Lung (tissue), 12 donors: ENCODE results near the gene DNAJB11. TPM values are rescaled to one million over a fixed set of nuclear protein-coding genes. Genes with fewer than 3 reads are reported as not detected.
"Not testable (repeated sequence)": the region's sequence is repeated elsewhere in the genome, so short reads cannot be mapped to it uniquely, and the experiment has no call there.

Experiments used
- ATAC-seq: fragments of 200-7000 bp; cut with Tn5 transposase; one replicate; pipeline ENCODE4 v1.9.1; 2020; ENCODE audit warnings: moderate number of reproducible peaks; ENCODE audit not compliant: insufficient read depth, low FRiP score
- DNase-seq, 3 donors: peaks; one replicate each; pipeline ENCODE4 v3.0.0-alpha.2; 2013 to 2017
- H3K27ac ChIP-seq, 2 donors: one replicate each; pipeline ENCODE4 v1.5.1; 2013; ENCODE audit warnings: mild to moderate bottlenecking in 2 of 2, moderate library complexity in 2 of 2, control low read depth in 1 of 2, inconsistent platforms in 1 of 2, low read depth in 1 of 2, low read length in 1 of 2
- H3K27me3 ChIP-seq, 3 donors: one replicate each; pipeline ENCODE4 v1.5.1; 2013; ENCODE audit warnings: low read length in 2 of 3; ENCODE audit not compliant: control insufficient read depth in 3 of 3, insufficient read depth in 3 of 3
- H3K36me3 ChIP-seq, 4 donors: one replicate each; pipeline ENCODE4 v1.5.1; 2013; ENCODE audit warnings: low read length in 4 of 4, mild to moderate bottlenecking in 1 of 4, moderate library complexity in 1 of 4; ENCODE audit not compliant: control insufficient read depth in 4 of 4, insufficient read depth in 4 of 4
- H3K4me1 ChIP-seq, 5 donors: one replicate each; pipeline ENCODE4 v1.5.1; 2013; ENCODE audit warnings: low read length in 5 of 5, mild to moderate bottlenecking in 2 of 5, moderate library complexity in 1 of 5; ENCODE audit not compliant: control insufficient read depth in 5 of 5, insufficient read depth in 5 of 5
- H3K4me3 ChIP-seq: one replicate; pipeline ENCODE4 v1.5.1; 2013; ENCODE audit warnings: mild to moderate bottlenecking, control low read depth, moderate library complexity
- H3K9ac ChIP-seq, 2 donors: one replicate each; pipeline ENCODE4 v1.5.1; 2013; ENCODE audit warnings: low read length in 2 of 2, control low read depth in 1 of 2; ENCODE audit not compliant: insufficient read depth in 1 of 2
- H3K9me3 ChIP-seq, 4 donors: one replicate each; pipeline ENCODE4 v1.5.1; 2013; ENCODE audit warnings: low read length in 3 of 4, mild to moderate bottlenecking in 1 of 4, moderate library complexity in 1 of 4; ENCODE audit not compliant: control insufficient read depth in 4 of 4, insufficient read depth in 3 of 4
- WGBS, 2 donors: extraction: QIAGEN DNeasy Blood & Tissue Kit; methylation state at CpG; one replicate each; pipeline ENCODE4 v1.1.7; 2013; 5-methylcytosine and 5-hydroxymethylcytosine counted together
- polyA plus RNA-seq, 2 donors: library from polyadenylated mRNA; stranded (reverse); fragments of 200-250 nt; gene quantifications; one replicate each; pipeline ENCODE4 v1.2.1, GENCODE V29; 2013
- total RNA-seq, 2 donors: library from RNA; depleted of rRNA in 1 of 2; stranded (reverse); fragments of >200 nt in 1 of 2; gene quantifications; one replicate each; pipeline ENCODE4 v1.2.1, GENCODE V29; 2014 to 2021
- TF ChIP-seq, protein P1 (sequence below): IDR thresholded peaks from 2 replicates; pipeline ENCODE4 v1.5.1; 2012; ENCODE audit warnings: mild to moderate bottlenecking; ENCODE audit errors: control extremely low read depth, extremely low read depth
- donor health status: control.
- donor health status: control.
- donor health status: Bipolar disorder and iron deficiency.
- donor health status: healthy.
- donor health status: DM: yes; HTN: yes; CAD: no.

The DNAJB11 gene
- total and polyA plus RNA-seq, 4 donors = 46.1 to 109 (median 53.0) TPM

DNA sequence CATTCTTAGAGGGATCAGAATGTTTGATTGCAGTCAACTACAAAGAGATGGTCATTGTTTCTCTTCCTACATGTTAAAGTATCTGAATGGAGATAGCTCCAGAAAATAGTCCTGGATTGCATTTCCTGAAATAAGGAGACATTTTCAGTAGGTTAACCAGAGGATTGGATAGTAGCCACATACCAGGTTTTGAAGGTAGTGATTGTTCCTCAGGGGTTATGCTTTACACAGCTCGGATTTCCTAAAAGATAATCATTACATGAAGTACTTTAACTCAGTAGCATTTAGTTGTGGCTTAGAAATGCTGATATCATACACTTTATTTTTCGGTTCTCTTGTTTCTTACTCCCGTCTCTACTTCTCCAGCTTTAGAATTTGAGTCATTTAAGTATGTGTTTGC lies 10.3 kb downstream of the DNAJB11 start:
- no peaks in the 10 kb centered on the region for H3K4me1 ChIP-seq
- TF ChIP-seq, protein P1, sequence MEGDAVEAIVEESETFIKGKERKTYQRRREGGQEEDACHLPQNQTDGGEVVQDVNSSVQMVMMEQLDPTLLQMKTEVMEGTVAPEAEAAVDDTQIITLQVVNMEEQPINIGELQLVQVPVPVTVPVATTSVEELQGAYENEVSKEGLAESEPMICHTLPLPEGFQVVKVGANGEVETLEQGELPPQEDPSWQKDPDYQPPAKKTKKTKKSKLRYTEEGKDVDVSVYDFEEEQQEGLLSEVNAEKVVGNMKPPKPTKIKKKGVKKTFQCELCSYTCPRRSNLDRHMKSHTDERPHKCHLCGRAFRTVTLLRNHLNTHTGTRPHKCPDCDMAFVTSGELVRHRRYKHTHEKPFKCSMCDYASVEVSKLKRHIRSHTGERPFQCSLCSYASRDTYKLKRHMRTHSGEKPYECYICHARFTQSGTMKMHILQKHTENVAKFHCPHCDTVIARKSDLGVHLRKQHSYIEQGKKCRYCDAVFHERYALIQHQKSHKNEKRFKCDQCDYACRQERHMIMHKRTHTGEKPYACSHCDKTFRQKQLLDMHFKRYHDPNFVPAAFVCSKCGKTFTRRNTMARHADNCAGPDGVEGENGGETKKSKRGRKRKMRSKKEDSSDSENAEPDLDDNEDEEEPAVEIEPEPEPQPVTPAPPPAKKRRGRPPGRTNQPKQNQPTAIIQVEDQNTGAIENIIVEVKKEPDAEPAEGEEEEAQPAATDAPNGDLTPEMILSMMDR = no peak
- no peaks in the 10 kb centered on the region for H3K27me3 ChIP-seq
- H3K36me3 ChIP-seq = peaks cover 17 to 59% (median 34%) of the 10 kb centered on the region in 4 donors
- H3K27ac ChIP-seq = no peak overlapping the region
- H3K9ac ChIP-seq = no peak overlapping the region
- H3K9me3 ChIP-seq = no peaks in the 10 kb centered on the region
- ATAC-seq (no peak), DNase-seq (no peak)
- WGBS, 2 donors = 96 to 97% methylated on average over 3 of the region's 3 CpGs
- no peak overlapping the region for H3K4me3 ChIP-seq

DNA sequence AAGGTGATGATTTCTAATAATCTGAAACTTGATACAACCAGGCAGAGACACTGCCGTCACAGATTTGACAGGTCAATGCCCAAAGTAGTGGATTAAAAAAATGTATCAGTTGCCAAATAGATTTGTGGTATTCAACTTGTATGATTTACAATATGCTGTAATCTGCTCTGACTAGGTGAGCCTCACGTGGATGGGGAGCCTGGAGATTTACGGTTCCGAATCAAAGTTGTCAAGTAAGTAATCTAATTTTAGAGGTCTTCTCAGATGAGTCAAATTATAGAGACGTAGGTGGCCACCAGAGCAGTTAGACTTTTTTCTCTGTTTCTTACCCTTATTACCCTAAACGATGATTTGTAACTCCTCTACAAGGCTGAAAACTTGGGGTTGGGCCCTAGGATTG lies 12.0 kb downstream of the DNAJB11 start:
- Histone ChIP-seq H3K4me3 (no peak overlapping the region), H3K9ac (no peak overlapping the region), H3K4me1 (no peaks in the 10 kb centered on the region), H3K27me3 (no peaks in the 10 kb centered on the region), H3K27ac (no peak overlapping the region), H3K9me3 (no peaks in the 10 kb centered on the region), H3K36me3 (peaks cover 7 to 52% (median 29%) of the 10 kb centered on the region in 4 donors)
- DNase-seq (no peak), ATAC-seq (no peak)
- TF ChIP-seq, protein P1 = no peak
- 98% methylated on average over 6 of the region's 6 CpGs for WGBS, 2 donors

DNA sequence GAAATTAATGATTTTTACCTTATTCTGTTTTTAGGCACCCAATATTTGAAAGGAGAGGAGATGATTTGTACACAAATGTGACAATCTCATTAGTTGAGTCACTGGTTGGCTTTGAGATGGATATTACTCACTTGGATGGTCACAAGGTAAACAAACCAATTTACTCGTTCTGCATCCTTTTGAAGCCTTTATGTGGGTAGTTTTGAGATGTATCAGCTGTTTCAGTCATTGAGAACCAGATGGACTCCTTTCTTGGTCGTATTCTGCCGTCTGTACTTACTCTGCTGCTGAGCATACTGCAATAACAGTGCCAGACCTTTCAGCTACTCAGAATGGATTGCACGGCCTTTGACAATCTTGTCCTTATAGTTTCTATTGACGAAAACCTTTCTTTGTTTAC lies 13.3 kb downstream of the DNAJB11 start:
- H3K4me1 ChIP-seq = no peaks in the 10 kb centered on the region

DNA sequence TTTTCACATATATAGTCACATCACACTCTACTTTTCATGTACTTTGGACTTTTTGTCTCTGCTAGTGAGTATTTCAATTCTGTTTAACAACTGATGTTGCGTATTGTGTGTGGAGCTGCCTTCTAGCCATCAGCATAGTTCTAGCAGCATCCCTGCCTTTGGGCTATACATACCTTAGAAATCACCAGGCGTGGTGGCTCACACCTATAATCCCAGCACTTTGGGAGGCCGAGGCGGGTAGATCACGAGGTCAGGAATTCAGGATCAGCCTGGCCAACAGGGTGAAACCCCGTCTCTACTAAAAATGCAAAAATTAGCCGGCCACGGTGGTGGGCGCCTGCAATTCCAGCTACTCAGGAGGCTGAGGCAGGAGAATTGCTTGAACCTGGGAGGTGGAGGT lies 15.7 kb downstream of the DNAJB11 start:
- H3K36me3 ChIP-seq = peaks cover 7 to 33% (median 25%) of the 10 kb centered on the region in 4 donors
- not testable (repeated sequence) for H3K27ac ChIP-seq, H3K4me3 ChIP-seq, H3K4me1 ChIP-seq, ATAC-seq, H3K9me3 ChIP-seq, DNase-seq, H3K27me3 ChIP-seq, H3K9ac ChIP-seq
- 85 to 95% methylated on average over 9 of the region's 9 CpGs for WGBS, 2 donors

More for the DNA sequence above, 13.3 kb downstream of the DNAJB11 start:
- TF ChIP-seq, protein P1 = no peak
- no peak for ATAC-seq
- no peak overlapping the region for H3K4me3 ChIP-seq
- no peak for DNase-seq
- H3K36me3 ChIP-seq = peaks cover 7 to 52% (median 28%) of the 10 kb centered on the region in 4 donors
- no peak overlapping the region for H3K27ac ChIP-seq
- H3K27me3 ChIP-seq = no peaks in the 10 kb centered on the region
- 78 to 81% methylated on average over 5 of the region's 5 CpGs for WGBS, 2 donors
- no peak overlapping the region for H3K9ac ChIP-seq
- no peaks in the 10 kb centered on the region for H3K9me3 ChIP-seq
